Astrocyte (in vitro differentiated cells and primary cell): ENCODE measurements around the gene VAV1. TPM values are rescaled to one million over a fixed set of nuclear protein-coding genes. Genes with fewer than 3 reads are reported as not detected.

Experiments used
- DNase-seq: peaks from one replicate; pipeline ENCODE4 v3.0.0-alpha.2; 2010; ENCODE audit warnings: low read depth
- FAIRE-seq: peaks from 2 replicates; lab custom pipeline; 2011; peaks lifted over from hg19 to GRCh38; lab: Jason Lieb, UNC
- H2AFZ ChIP-seq: 2 replicates; pipeline ENCODE4 v1.6.0; 2012; ENCODE audit warnings: low read depth, low read length, inconsistent platforms
- H3K27ac ChIP-seq: 2 replicates; pipeline ENCODE4 v1.5.1; 2011; ENCODE audit warnings: low read depth, low read length, inconsistent platforms
- H3K27me3 ChIP-seq: 2 replicates; pipeline ENCODE4 v1.6.0; 2011; ENCODE audit warnings: low read length, inconsistent platforms; ENCODE audit not compliant: insufficient read depth
- H3K36me3 ChIP-seq: 2 replicates; pipeline ENCODE4 v1.5.1; 2011; ENCODE audit warnings: low read length, inconsistent platforms; ENCODE audit not compliant: insufficient read depth
- H3K4me1 ChIP-seq: 2 replicates; pipeline ENCODE4 v1.5.1; 2011; ENCODE audit warnings: low read length, inconsistent platforms; ENCODE audit not compliant: insufficient read depth
- H3K4me2 ChIP-seq: 2 replicates; pipeline ENCODE4 v1.6.0; 2012; ENCODE audit warnings: low read length, inconsistent platforms
- H3K4me3 ChIP-seq: 2 replicates; pipeline ENCODE4 v1.5.1; 2011; ENCODE audit warnings: low read depth, mild to moderate bottlenecking, low read length, inconsistent platforms; ENCODE audit not compliant: insufficient read depth
- H3K79me2 ChIP-seq: 2 replicates; pipeline ENCODE4 v1.6.0; 2012; ENCODE audit warnings: mild to moderate bottlenecking, low read length, inconsistent platforms; ENCODE audit not compliant: insufficient read depth
- H3K9ac ChIP-seq: 2 replicates; pipeline ENCODE4 v1.6.0; 2012; ENCODE audit warnings: mild to moderate bottlenecking, low read length, inconsistent platforms
- H3K9me3 ChIP-seq: 2 replicates; pipeline ENCODE4 v1.5.1; 2012; ENCODE audit warnings: low read depth, mild to moderate bottlenecking, low read length, inconsistent platforms; ENCODE audit not compliant: insufficient read depth
- H4K20me1 ChIP-seq: 2 replicates; pipeline ENCODE4 v1.6.0; 2012; ENCODE audit warnings: low read length, inconsistent platforms; ENCODE audit not compliant: insufficient read depth
- H3K27ac Mint-ChIP-seq: one replicate; pipeline ENCODE4 v1.8.0; 2021; ENCODE audit warnings: mild to moderate bottlenecking, mixed read lengths; ENCODE audit not compliant: unreplicated experiment
- H3K27me3 Mint-ChIP-seq: one replicate; pipeline ENCODE4 v1.8.0; 2021; ENCODE audit warnings: low read depth, mixed read lengths; ENCODE audit not compliant: unreplicated experiment
- H3K36me3 Mint-ChIP-seq: one replicate; pipeline ENCODE4 v1.8.0; 2021; ENCODE audit warnings: low read depth, mixed read lengths; ENCODE audit not compliant: unreplicated experiment
- H3K4me1 Mint-ChIP-seq: one replicate; pipeline ENCODE4 v1.8.0; 2021; ENCODE audit warnings: low read depth, mixed read lengths; ENCODE audit not compliant: unreplicated experiment
- H3K4me3 Mint-ChIP-seq: one replicate; pipeline ENCODE4 v1.8.0; 2021; ENCODE audit warnings: mild to moderate bottlenecking, moderate library complexity, mixed read lengths; ENCODE audit not compliant: unreplicated experiment
- H3K9me3 Mint-ChIP-seq: one replicate; pipeline ENCODE4 v1.8.0; 2021; ENCODE audit warnings: mild to moderate bottlenecking, mixed read lengths; ENCODE audit not compliant: unreplicated experiment
- CTCF ChIP-seq: IDR thresholded peaks from 2 replicates; pipeline ENCODE4 v1.5.1; 2011; ENCODE audit warnings: low read depth, mild to moderate bottlenecking, inconsistent platforms, low read length, moderate library complexity; ENCODE audit not compliant: insufficient read depth
- EZH2 ChIP-seq: IDR thresholded peaks from 2 replicates; pipeline ENCODE4 v1.6.1; 2012; ENCODE audit warnings: mild to moderate bottlenecking, low read length, inconsistent platforms; ENCODE audit not compliant: insufficient read depth
- total RNA-seq: library from RNA; stranded (reverse); gene quantifications from 2 replicates; pipeline ENCODE4 v1.2.1, GENCODE V29; 2021

The VAV1 gene
- total RNA-seq, 1 donor from 2014 or later, result not detected

GRCh38 chr19:6725513-6726231, 46.8 kb upstream of the VAV1 start:
- H3K27me3 Mint-ChIP-seq, result peaks cover 2% of the 10 kb centered on the region

GRCh38 chr19:6728346-6728745, 44.2 kb upstream of the VAV1 start:
- Histone ChIP-seq H3K4me3 (no peak overlapping the region), H3K4me2 (no peak overlapping the region), H3K9me3 (no peaks in the 10 kb centered on the region), H2AFZ (no peak overlapping the region), H3K4me1 (no peaks in the 10 kb centered on the region), H3K9ac (no peak overlapping the region), H3K36me3 (no peaks in the 10 kb centered on the region), H3K79me2 (no peaks in the 10 kb centered on the region), H4K20me1 (no peaks in the 10 kb centered on the region), H3K27ac (no peak overlapping the region), H3K27me3 (no peaks in the 10 kb centered on the region)
- FAIRE-seq, result no peak
- peaks cover 9% of the 10 kb centered on the region for H3K36me3 Mint-ChIP-seq
- H3K9me3 Mint-ChIP-seq, result peaks cover 3% of the 10 kb centered on the region
- no peaks in the 10 kb centered on the region for H3K27me3 Mint-ChIP-seq
- DNase-seq, result no peak
- no peak overlapping the region for H3K4me3 Mint-ChIP-seq
- TF ChIP-seq EZH2, result no peak
- no peak for TF ChIP-seq CTCF
- peaks cover 2% of the 10 kb centered on the region for H3K4me1 Mint-ChIP-seq
- no peak overlapping the region for H3K27ac Mint-ChIP-seq

More at GRCh38 chr19:6725513-6726231, 46.8 kb upstream of the VAV1 start:
- no peak overlapping the region for H3K4me3 ChIP-seq
- no peak overlapping the region for H3K27ac ChIP-seq
- H3K79me2 ChIP-seq, result no peaks in the 10 kb centered on the region
- TF ChIP-seq EZH2 (no peak), CTCF (no peak)
- no peak overlapping the region for H2AFZ ChIP-seq
- H3K27me3 ChIP-seq, result no peaks in the 10 kb centered on the region
- H3K4me1 Mint-ChIP-seq, result peaks cover 2% of the 10 kb centered on the region
- no peaks in the 10 kb centered on the region for H3K4me1 ChIP-seq
- H4K20me1 ChIP-seq, result no peaks in the 10 kb centered on the region
- no peak overlapping the region for H3K4me3 Mint-ChIP-seq
- no peaks in the 10 kb centered on the region for H3K9me3 ChIP-seq
- H3K9me3 Mint-ChIP-seq, result no peaks in the 10 kb centered on the region
- H3K9ac ChIP-seq, result no peak overlapping the region
- no peak overlapping the region for H3K4me2 ChIP-seq
- H3K36me3 Mint-ChIP-seq, result peaks cover 5% of the 10 kb centered on the region
- DNase-seq (no peak), FAIRE-seq (no peak)
- H3K27ac Mint-ChIP-seq, result no peak overlapping the region
- H3K36me3 ChIP-seq, result no peaks in the 10 kb centered on the region

GRCh38 chr19:6729573-6730152, 42.8 kb upstream of the VAV1 start:
- TF ChIP-seq CTCF (no peak), EZH2 (no peak)
- Histone ChIP-seq H3K9me3 (no peaks in the 10 kb centered on the region), H2AFZ (no peak overlapping the region), H3K9ac (no peak overlapping the region), H3K4me2 (no peak overlapping the region), H3K4me3 (no peak overlapping the region), H3K79me2 (no peaks in the 10 kb centered on the region), H3K27me3 (no peaks in the 10 kb centered on the region), H4K20me1 (no peaks in the 10 kb centered on the region), H3K36me3 (no peaks in the 10 kb centered on the region), H3K27ac (no peak overlapping the region), H3K4me1 (no peaks in the 10 kb centered on the region)
- no peak for FAIRE-seq
- H3K27me3 Mint-ChIP-seq, result no peaks in the 10 kb centered on the region
- H3K4me3 Mint-ChIP-seq, result no peak overlapping the region
- H3K4me1 Mint-ChIP-seq, result no peaks in the 10 kb centered on the region
- no peak overlapping the region for H3K27ac Mint-ChIP-seq
- H3K36me3 Mint-ChIP-seq, result peaks cover 9% of the 10 kb centered on the region
- no peak for DNase-seq
- peaks cover 3% of the 10 kb centered on the region for H3K9me3 Mint-ChIP-seq
